B cell (primary cell): ENCODE results near the gene SRC.

Source experiments
- CTCF ChIP-seq: fragments of 200-600 bp; IDR thresholded peaks from one replicate; pipeline ENCODE4 v1.8.0; 2022; ENCODE audit warnings: antibody characterized with exemption, mild to moderate bottlenecking
- EZH2 ChIP-seq: IDR thresholded peaks from 2 replicates; pipeline ENCODE4 v1.6.1; 2012; ENCODE audit warnings: borderline replicate concordance, low read depth, mild to moderate bottlenecking, moderate library complexity, low read length; ENCODE audit not compliant: insufficient read depth, poor library complexity, severe bottlenecking

GRCh38 chr20:37331060-37331857 lies 14.7 kb upstream of the SRC start:
- no peak for TF ChIP-seq CTCF
- TF ChIP-seq EZH2: no peak
